COLO829 (cell line): ENCODE measurements around the gene COLEC11.

Experiments
- DNase-seq: peaks from one replicate; pipeline ENCODE4 v3.0.0; 2012; ENCODE audit warnings: low spot score

Gene COLEC11

DNA sequence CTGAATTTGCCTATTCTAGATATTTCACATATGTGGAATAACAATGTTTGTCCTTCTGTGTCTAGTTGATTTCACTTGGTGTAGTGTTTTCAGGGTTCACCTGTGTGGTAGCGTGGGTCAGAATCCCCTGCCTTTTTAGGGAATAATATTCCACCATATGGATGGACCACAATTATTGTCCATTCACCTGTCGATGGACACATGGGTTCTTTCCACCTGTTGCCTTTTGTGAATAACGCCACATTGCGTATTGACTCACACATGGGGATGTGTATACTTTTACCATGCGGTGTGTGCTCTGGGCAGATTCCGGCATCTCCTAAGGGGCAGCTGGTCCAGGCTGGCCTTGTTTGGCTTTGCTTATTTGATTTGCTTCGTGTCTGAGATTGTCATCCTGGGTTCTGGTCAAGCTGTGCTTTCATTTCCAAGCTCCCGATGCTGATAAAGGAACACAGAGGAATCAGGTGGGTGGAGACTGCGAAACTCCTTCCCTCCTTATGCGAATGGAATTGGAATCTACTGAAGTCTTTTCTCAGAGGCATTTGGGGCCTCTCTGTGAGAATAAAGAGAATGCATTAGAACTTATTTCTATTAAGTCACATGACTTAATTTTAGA lies 44.2 kb downstream of the COLEC11 start:
- no peak for DNase-seq

DNA sequence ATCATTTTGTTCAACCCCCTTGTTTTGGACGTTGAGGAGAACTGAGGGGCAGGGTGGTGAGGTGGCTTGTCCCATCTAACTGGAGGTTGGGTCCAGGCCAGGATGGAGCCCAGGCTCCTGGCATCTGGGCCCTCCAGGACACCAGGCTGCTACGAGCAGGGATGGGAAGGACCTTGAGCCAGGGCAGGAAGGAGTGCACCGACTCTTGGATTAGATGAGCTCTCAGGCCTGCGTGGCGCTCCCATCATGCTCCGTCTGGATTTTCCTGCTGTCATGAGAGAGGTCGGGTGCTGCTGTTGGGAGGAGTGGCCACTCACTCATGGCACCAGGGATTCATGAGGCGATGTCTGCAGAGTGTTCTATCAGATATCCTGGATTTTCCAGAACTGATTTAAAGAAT lies 44.7 kb downstream of the COLEC11 start:
- no peak for DNase-seq

DNA sequence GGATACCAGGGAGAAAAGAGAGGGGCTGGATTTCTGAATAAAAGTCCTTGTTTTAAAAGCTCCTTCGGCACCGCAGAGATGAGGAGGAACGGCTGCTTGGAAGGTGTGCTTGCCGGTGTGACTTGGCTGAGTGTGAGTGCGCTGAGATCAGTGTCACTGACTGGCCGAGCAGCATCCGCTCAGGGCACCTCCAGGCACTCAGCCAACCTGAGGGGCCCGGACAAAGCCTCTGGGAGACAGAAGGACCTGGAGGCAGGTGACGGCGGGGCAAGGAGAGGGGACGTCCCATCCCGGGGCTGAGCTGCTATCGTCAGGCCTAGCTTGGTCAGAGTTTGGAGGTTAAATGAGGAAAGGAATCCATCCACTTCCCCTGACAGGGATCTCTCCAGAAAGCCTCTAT lies 46.3 kb downstream of the COLEC11 start:
- DNase-seq: no peak

DNA sequence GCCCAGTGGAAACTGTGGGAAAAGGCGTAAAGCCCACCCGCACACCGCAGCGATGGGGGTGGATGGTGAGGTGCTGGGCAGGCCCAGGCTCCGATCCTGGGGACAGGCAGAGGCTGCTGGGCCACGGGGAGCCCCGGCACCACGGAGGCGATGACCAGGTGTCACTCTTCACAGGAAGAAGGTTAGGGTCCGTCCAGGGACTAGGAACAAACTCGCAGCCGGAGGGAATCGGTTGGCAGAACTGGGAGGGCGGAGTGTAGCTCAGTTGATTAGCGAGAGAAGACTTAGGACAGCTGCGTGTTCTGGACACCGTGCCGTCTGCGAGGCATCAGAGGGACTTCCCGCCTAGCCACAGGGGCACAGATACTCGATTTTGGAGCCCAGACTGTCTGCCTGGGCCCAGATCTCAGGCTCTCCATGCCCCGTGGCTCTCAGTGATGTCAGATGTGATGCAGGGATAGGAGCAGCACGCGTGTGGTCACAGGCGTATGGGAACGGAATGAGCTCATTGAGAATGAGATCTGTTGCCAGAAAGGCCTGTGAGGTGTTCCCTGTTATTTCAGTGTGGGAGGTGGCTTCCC lies 47.0 kb downstream of the COLEC11 start:
- DNase-seq: no peak

DNA sequence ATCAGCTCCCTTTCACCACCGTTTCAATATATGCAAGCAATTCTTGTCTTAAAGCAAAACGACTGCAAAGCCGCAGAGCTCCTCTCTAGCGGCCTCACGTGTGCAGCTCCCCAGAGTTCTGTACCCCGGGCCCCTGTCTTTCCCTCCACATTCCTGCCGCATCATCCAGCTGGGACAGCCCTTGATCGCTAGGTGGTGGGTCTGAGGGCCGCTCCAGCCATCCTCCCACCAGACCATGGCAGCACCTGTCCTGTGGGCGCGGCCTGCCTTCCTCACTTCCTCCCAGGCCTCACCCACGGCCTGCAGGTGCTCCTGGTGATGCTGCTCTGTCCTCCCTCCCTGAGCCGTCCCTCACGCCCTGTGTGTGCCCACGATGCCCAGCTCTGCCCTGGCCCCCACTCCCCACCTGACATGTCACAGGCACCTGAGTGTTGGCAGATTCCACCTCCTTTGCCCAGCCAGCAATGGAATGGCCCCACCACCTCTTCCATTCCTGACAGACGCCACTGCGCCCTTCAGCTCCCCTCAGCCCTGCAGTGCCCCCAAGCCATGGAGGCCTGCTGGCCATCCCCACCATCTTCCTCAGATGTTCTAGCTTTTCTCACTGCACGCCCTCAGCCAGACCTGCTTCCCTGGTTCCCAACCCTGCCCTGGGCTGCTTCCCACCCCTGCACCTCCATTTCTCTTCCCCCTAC lies 47.8 kb downstream of the COLEC11 start:
- no peak for DNase-seq

DNA sequence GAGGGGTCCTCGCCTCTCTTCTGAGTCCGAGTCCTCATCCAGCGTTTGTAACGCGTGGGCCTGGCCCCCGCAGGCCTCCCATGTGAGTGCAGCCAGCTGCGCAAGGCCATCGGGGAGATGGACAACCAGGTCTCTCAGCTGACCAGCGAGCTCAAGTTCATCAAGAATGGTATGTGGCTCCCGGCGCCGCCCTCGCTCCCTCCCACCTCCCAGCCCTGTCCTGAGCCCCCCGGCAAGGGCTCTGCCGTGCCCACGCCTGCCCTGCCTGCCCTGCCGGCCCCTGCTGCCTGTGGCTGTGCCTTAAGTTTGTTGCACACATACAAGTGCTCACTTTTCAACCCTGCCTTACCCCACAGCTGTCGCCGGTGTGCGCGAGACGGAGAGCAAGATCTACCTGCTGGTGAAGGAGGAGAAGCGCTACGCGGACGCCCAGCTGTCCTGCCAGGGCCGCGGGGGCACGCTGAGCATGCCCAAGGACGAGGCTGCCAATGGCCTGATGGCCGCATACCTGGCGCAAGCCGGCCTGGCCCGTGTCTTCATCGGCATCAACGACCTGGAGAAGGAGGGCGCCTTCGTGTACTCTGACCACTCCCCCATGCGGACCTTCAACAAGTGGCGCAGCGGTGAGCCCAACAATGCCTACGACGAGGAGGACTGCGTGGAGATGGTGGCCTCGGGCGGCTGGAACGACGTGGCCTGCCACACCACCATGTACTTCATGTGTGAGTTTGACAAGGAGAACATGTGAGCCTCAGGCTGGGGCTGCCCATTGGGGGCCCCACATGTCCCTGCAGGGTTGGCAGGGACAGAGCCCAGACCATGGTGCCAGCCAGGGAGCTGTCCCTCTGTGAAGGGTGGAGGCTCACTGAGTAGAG lies 48.7 kb downstream of the COLEC11 start:
- no peak for DNase-seq

DNA sequence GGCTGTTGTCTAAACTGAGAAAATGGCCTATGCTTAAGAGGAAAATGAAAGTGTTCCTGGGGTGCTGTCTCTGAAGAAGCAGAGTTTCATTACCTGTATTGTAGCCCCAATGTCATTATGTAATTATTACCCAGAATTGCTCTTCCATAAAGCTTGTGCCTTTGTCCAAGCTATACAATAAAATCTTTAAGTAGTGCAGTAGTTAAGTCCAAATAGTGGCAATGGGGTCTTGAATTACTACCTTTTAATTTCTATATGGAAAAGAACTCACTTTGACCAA lies 49.3 kb downstream of the COLEC11 start:
- DNase-seq: no peak

DNA sequence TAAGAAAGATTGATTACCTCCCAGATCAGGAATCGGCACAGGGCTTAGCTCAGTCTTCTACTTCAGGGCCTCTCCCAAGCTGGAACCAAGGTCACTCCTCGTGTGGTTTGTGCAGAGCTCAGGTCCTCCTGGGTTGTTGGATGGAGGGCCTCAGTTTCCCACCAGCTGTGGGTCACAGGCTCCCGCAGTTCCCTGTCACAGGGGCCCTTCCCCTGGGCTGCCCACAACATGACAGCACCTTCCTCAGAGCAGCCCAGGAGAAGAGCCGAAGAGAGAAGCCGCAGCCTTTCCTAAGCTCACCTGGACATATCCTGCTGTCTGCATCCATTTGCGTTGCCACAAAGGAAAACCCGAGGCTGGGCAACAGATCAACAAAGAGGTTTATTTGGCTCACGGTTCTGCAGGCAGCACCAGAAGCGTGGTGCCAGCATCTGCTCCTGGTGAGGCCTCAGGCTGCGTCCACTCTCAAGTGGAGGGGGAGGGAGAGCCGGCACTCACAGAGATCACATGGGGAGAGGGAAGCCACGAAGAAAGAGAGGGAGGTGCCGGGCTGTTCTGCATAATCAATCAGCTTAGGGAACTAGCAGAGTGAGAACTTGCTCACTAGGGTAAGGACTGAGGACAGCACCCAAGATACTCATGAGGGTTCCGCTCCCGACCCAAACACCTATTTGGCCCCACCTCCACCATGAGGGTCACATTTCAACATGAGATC lies 50.1 kb downstream of the COLEC11 start:
- DNase-seq: no peak

DNA sequence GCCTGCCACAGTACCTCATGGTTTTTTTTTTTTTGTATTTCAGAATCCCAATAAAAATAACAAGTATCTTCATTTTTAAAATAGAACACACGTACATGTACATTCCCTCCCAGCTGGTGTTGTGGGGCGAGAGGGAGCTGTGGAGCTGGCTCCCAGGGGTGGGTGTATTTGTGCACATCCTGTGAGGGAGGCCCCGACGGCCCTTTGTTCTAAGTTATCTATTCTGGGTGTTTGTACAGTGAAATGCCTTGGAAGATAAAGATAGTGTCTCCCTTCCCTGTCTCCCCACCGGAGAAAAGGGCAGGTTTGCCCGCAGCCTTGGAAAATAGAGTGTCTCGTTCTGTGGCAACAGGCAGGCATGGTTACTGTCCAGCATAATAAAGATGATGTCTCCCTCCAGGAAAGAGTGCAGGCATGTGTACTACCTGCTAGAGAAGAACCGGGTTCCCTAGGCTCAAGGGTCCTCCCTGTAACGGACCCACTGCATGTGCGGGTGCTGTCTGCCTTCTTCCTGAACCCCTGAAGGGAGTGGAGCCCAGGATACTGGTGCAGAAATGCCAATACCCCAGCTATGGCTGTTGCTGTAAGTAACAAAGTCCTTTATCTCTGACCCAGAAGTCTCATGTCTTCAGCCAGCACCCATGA lies 51.0 kb downstream of the COLEC11 start:
- DNase-seq: no peak

DNA sequence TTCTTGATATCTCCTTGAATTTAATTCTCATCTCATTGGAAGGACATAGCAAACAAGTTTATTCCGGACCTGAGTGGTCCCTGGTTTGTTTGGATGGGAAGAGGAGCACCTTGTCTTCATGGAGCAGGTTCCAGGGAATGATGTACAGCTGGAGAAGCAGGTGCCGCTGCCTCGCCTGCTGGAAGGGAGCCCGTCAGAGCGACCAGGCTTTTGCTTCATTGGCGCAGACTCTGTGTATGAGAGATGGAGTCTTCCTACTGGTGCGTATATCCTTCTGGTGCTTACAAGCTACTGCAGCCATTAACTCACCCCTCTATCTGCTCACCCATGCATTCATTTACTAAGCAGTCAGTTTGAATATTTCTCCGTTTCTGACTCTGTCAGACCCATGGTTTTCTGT lies 51.5 kb downstream of the COLEC11 start:
- no peak for DNase-seq

DNA sequence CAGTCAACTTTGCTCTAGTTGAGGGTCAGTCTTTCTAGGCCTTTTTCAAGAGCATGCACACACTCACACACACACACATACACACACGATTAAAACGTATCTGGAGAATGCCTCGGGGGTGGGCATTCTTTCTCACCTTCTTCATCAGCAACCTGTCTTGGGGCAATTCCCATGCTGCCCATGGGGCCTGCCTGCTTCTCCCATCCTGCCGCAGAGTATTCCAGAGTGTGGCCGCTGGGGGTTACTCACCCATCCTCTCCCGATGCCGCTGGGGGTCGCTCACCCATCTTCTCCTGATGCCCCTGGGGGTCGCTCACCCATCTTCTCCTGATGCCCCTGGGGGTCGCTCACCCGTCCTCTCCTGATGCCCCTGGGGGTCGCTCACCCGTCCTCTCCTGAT lies 52.3 kb downstream of the COLEC11 start:
- no peak for DNase-seq

DNA sequence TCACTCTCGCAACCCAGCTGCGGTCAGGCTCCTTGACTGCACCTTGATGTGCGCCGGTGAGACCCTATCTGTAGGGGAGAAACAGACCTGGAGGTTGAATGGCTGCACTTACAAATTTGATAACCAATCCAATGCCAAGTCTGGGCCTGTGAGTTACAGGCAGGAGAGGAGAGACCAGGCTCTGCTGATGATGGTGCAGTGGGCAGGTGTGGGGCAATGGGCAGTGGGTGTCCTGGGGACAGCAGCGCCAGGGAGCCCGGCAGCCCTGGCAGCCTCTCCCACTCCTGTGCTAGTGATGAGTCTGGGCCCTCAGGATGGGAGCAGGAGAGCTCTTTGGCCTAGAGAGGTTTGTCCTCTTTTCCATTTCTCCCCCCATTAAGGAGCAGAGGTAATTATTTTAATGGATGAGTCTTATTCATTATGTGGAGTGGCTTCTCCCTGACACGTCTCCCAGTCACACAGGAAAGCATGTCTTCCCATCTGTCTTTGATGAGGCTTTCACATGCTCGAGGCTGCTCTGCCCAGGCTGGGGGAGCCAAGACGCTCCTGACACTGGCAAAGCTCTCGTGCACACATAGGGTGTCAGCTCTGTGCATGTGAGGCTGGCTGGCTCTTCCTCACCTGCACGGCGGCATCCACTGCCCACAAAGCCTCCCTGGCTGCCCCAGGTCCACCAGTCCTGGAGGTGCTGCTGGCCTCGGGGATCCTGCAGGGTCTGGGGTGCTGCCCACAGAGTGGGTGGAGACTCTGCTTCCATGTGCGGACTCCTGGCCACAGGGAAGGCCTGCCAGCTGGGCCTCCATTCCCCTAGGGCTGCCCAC lies 53.1 kb downstream of the COLEC11 start:
- no peak for DNase-seq

DNA sequence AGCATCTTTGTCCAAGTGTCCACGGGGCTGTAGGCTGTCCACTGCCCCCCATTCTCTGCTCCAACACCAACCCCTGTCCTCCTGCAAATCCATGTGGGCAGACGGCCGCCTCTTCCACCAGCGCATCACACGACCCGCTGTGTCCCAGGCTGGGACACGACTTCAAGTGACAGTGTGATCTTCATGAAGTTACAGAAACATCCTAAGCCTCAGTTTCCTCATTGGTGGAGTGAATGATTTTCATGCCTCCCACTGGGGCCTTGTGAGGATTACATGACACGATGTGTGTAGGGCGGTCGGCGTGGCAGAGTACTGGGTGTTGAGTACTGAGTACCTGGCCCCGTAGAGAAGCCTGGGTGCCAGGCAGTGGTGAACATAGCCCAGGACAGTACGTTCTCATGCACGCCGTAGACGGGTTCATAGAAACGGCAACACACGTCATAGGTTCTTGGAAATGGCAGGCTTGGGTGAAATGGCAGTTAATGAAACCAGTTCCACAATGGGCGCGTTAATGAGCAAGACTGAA lies 53.8 kb downstream of the COLEC11 start:
- DNase-seq: no peak

DNA sequence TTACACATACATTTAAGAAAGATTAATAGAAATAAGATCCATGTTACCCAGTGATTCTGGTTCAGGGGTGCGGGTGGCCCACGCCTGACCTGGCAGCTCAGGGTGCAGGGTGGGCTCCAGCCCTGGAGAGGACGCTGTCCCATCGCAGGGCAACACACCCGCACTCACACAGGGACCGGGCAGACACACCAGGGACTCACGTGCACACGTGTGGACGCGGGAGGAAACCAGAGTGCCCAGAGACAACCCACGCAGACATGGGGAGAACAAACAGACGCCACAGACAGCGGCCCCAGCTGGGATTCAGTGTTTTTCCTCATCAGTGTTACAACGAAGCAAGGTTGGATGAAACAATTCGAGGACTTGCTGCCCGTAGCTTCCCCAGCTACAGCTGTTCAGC lies 54.7 kb downstream of the COLEC11 start:
- no peak for DNase-seq

DNA sequence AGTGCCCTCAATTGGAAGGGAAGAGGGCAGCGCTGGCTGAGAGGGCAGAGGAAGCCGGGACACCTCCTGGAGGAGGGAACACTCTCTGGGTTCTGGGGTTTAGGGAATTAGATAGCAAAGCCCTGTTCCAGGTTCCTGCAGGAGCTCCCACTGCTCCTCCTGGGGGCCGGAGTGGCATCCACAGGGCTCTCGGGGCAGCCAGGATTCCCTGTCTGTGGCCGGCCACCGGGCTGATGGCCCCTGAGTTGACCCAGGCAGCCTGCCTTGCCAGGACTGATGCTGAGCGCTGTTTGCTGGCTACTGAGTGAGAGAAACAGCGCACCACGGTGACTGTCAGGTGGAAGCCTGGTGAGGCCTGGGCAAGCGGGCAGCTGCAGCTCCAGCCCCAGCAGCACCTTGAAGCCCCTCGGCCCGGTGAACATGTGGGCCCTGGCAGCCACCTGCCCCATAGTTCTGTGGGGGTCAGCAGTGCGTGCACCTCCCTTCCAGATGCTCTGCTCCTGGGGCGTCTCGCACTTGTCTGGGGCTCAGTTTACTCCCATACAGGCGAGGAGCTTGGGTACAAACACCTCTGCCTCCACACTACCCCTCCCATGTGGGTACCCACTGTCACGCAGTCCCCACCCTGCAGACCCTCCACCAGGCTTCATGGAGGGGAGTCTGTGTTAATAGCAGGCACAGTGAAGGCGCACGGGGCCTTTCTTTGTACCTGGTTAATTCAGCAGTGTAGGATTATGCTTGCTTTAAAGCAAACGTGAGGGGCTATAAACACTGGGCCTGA lies 55.4 kb downstream of the COLEC11 start:
- DNase-seq: no peak

DNA sequence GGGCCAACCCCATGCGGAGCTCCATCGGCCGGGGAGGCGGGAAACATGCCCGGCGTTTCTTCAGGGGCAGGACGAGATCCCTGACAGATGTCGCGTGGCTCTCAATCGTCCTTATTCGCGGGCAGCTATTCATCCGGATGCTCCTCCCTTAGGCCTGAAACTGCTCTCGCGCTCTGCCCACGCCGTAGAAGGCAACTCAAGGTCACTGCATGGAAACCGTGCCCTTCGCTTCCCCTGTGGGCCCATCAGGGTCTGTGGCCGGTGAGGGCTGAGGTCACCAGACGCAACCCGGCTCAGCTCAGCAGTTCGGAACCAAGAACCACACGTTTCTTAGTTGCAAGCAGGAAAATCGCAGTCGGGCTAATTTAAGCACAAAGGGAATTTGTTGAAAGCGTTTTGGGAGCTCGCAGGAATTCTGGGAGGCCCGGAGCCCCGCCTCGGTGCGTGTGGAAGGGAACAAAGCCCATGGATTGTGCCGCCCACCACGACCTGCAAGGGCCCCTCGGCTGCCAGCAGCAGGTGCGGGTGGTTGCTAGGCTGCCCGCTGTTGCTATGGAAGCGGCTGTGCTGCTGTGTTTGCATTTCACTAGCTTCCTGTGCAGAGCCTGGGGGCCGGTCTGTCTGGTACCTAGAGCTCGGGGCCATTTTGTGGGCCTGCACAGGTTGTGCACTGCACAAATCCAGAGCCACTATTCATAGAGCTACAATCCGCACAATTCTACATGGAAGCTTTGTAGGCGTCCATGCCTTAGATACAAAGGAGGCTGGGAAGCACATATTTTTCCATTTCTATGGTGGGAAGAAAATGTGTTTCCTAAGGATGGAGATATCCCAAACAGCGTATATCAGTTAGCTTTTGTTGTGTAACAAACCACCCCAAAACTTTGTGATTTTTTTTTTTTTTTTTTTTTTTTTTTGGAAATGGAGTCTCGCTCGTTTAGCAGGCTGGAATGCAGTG lies 57.1 kb downstream of the COLEC11 start:
- DNase-seq: peak; percentile 40

DNA sequence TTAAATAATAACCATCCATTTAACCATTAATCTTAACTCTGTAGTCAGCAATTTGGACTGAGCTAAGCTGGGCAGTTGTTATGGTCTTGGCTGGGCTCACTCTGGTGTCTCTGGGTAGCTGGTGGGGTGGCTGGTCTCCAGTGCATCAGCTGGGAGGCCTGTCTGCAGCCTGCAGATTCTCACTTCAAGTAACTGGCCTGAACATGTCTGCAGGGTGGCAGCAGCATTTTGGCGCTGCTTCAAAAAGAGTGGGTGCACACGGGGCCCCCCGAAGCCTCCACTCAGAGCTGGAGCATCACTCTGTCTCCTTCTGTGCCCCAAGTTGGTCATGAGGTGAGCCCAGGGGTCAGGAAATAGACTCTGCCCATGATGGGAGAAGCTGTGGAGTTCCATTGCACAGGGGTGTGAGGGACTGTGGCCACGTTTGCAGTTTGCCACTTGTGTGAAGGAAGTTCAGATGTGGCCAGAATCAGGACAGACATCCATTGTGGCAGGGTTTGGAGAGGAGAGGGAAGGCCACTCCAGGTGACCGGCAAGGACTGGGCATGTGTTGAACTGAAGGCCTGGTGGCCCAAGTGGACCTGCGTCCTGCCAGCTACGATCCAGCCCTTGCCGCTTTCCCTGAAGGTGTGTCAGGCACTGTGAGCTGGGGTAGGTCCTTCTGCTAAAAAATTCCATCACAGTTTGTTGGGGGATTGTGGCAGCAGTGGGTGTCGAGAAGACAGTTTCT lies 58.1 kb downstream of the COLEC11 start:
- DNase-seq: no peak

DNA sequence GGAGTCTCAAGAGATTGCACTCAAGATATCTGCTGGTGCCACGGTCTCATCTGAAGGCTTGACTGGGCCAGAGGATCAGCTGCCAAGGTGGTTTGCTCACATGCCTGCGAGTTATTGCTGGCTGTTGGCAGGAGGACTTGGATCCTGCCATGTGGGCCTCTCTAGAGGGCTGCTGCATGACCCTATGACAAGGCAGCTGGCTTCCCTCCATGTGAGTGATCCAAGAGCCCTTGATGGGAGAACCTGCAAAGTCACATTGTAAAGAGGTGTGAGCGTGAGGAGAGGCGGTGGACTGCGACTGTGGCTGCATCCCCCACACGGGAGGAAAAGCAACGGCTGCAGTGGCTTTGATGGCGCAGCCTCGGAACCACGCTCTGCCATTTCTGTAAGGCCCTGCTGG lies 59.1 kb downstream of the COLEC11 start:
- DNase-seq: no peak
